Smooth muscle cell (in vitro differentiated cells): ENCODE results near the gene LHFPL3. TPM values are rescaled to one million over a fixed set of nuclear protein-coding genes. Genes with fewer than 3 reads are reported as not detected.

Experiments used
- DNase-seq: peaks from one replicate; lab custom pipeline; 2025; ENCODE audit not compliant: unreplicated experiment; lab: John Stamatoyannopoulos, UW
- H2AFZ ChIP-seq: fragments of 200-600 bp; sonication (generic); 2 replicates; pipeline ENCODE4 v1.6.0; 2016; ENCODE audit warnings: antibody characterized with exemption, low read depth, mild to moderate bottlenecking
- H3F3A ChIP-seq: fragments of 200-600 bp; sonication (generic); 2 replicates; pipeline ENCODE4 v1.6.0; 2017; ENCODE audit warnings: antibody characterized with exemption, low read depth
- H3K27ac ChIP-seq: fragments of 200-600 bp; sonication (generic); 2 replicates; pipeline ENCODE4 v1.5.1; 2016; ENCODE audit warnings: low read depth, mild to moderate bottlenecking
- H3K27me3 ChIP-seq: fragments of 200-600 bp; sonication (generic); 2 replicates; pipeline ENCODE4 v1.6.1; 2016; ENCODE audit warnings: low read depth, mild to moderate bottlenecking
- H3K36me3 ChIP-seq: fragments of 200-600 bp; sonication (generic); 2 replicates; pipeline ENCODE4 v1.5.1; 2016; ENCODE audit warnings: low read depth
- H3K4me1 ChIP-seq: fragments of 200-600 bp; sonication (generic); 2 replicates; pipeline ENCODE4 v1.5.1; 2016; ENCODE audit warnings: low read depth
- H3K4me2 ChIP-seq: fragments of 200-600 bp; sonication (generic); 2 replicates; pipeline ENCODE4 v1.6.0; 2016; ENCODE audit warnings: mild to moderate bottlenecking
- H3K4me3 ChIP-seq: fragments of 200-600 bp; sonication (generic); 2 replicates; pipeline ENCODE4 v1.5.1; 2016; ENCODE audit warnings: mild to moderate bottlenecking
- H3K79me2 ChIP-seq: fragments of 200-600 bp; sonication (generic); 2 replicates; pipeline ENCODE4 v1.6.0; 2016; ENCODE audit warnings: low read depth, mild to moderate bottlenecking
- H3K9ac ChIP-seq: fragments of 200-600 bp; sonication (generic); 2 replicates; pipeline ENCODE4 v1.6.0; 2016; ENCODE audit warnings: low read depth
- H3K9me3 ChIP-seq: fragments of 200-600 bp; sonication (generic); replicated peaks from 2 replicates; pipeline ENCODE4 v1.5.1; 2016; ENCODE audit warnings: low read depth
- H4K20me1 ChIP-seq: fragments of 200-600 bp; sonication (generic); 2 replicates; pipeline ENCODE4 v1.6.0; 2016; ENCODE audit warnings: low read depth
- CTCF ChIP-seq: fragments of 200-600 bp; sonication (generic); IDR thresholded peaks from 2 replicates; pipeline ENCODE4 v1.5.1; 2017; ENCODE audit warnings: borderline replicate concordance, mild to moderate bottlenecking, antibody characterized with exemption; ENCODE audit not compliant: insufficient read depth, poor library complexity, severe bottlenecking
- WGBS: methylation state at CpG from one replicate; pipeline ENCODE4 v1.1.7; 2016; ENCODE audit warnings: low lambda C conversion rate; 5-methylcytosine and 5-hydroxymethylcytosine counted together
- polyA plus RNA-seq: library from polyadenylated mRNA; unstranded; fragments of >200 nt; fragmentation: Nextera tagmentation; extraction: Ambion mirVana; gene quantifications from 2 replicates; pipeline ENCODE4 v1.2.1, GENCODE V29; 2016
- total RNA-seq: library from RNA; depleted of rRNA; stranded (reverse); fragments of >200 nt; gene quantifications from 2 replicates; pipeline ENCODE4 v1.2.3, GENCODE V29; 2014

Gene LHFPL3
- total and polyA plus RNA-seq, 2 experiments from 2014 or later = not detected

DNA sequence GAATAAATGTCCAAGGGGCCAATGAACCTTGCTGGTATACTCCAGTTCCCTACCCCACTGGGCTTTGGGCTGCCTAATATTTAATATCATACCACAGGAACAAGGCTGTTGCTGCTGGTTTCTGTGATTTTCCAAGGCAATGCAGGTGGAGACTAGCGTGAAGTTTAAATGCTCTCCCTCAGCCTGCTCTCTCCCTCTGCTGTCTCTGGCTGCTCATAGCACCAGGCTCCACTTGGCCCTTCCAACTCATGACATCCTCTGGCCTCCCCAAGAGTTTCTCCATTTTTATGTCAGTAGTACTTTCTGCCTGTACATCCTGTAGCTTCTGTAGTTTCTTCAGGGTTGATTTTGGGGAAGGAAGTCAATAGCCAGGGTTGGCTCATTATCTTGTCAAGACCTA lies 103.5 kb downstream of the LHFPL3 start:
- Histone ChIP-seq H3K27ac (no peak overlapping the region), H3K9me3 (no peaks in the 10 kb centered on the region), H3F3A (no peaks in the 10 kb centered on the region), H2AFZ (no peak overlapping the region), H3K27me3 (no peaks in the 10 kb centered on the region), H3K79me2 (no peaks in the 10 kb centered on the region), H3K4me3 (no peak overlapping the region), H4K20me1 (no peaks in the 10 kb centered on the region), H3K4me1 (no peaks in the 10 kb centered on the region), H3K36me3 (no peaks in the 10 kb centered on the region), H3K4me2 (no peak overlapping the region), H3K9ac (no peak overlapping the region)
- DNase-seq = no peak
- WGBS = 65% methylated on average over 1 of the region's 1 CpG
- no peak for TF ChIP-seq CTCF

DNA sequence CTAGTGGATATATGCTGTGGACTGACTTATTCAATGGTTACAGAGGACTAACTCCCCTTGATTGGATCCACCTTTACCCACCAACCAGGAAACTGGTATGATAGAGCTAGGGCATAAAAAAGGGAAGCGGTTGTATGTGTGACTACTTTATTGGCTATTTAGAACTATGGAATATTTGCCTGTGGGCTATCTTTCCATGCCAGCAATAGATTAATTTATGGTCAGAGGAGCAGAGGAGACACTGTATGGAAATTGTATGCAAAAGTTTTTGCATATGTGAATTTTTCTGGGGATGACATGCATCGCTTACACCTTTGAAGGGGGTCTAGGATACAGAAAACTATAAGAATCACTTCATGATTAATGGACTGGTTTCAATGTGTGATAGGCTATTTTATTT lies 105.7 kb downstream of the LHFPL3 start:
- Histone ChIP-seq H3K4me3 (no peak overlapping the region), H3K4me1 (no peaks in the 10 kb centered on the region), H3K4me2 (no peak overlapping the region), H3K27me3 (no peaks in the 10 kb centered on the region), H3K9me3 (no peaks in the 10 kb centered on the region), H2AFZ (no peak overlapping the region), H3K79me2 (no peaks in the 10 kb centered on the region), H3K27ac (no peak overlapping the region), H3K36me3 (no peaks in the 10 kb centered on the region), H3K9ac (no peak overlapping the region), H4K20me1 (no peaks in the 10 kb centered on the region), H3F3A (no peaks in the 10 kb centered on the region)
- no peak for DNase-seq
- WGBS = 97% methylated on average over 2 of the region's 2 CpGs
- no peak for TF ChIP-seq CTCF

GRCh38 chr7:104442481-104442880 lies 114.1 kb downstream of the LHFPL3 start:
- H3K79me2 ChIP-seq = no peaks in the 10 kb centered on the region
- H3K4me2 ChIP-seq = no peak overlapping the region
- H3K4me3 ChIP-seq = no peak overlapping the region
- no peaks in the 10 kb centered on the region for H3F3A ChIP-seq
- WGBS = 48% methylated on average over 1 of the region's 1 CpG
- DNase-seq = no peak
- H3K9ac ChIP-seq = no peak overlapping the region
- TF ChIP-seq CTCF = no peak
- no peaks in the 10 kb centered on the region for H3K36me3 ChIP-seq
- H3K4me1 ChIP-seq = no peaks in the 10 kb centered on the region
- no peaks in the 10 kb centered on the region for H3K27me3 ChIP-seq
- no peaks in the 10 kb centered on the region for H3K9me3 ChIP-seq
- no peak overlapping the region for H2AFZ ChIP-seq
- H4K20me1 ChIP-seq = no peaks in the 10 kb centered on the region
- H3K27ac ChIP-seq = no peak overlapping the region

DNA sequence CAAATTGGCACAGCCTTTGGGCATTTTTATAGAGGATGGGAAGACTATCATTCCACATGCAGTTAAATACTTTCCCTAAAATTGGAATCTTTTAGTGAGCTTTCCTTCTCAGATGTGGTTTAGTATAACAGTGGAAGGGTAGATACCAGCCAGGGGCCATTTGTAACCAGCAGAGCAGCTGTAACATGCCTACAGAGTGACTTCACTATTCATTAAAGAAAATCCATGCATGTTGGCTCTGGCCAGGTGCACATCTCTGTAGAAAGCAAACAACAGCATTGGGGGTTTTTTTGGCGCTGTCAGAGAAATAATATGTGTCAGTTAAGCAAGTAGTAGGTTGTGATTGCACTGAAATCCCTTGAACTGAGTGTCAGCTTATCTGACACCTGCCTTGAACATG lies 115.6 kb downstream of the LHFPL3 start:
- 50% methylated on average over 1 of the region's 1 CpG for WGBS
- Histone ChIP-seq H3K79me2 (no peaks in the 10 kb centered on the region), H3K27ac (no peak overlapping the region), H3K4me3 (no peak overlapping the region), H3K36me3 (no peaks in the 10 kb centered on the region), H4K20me1 (no peaks in the 10 kb centered on the region), H3K27me3 (no peaks in the 10 kb centered on the region), H3K4me1 (no peaks in the 10 kb centered on the region), H2AFZ (no peak overlapping the region), H3K9ac (no peak overlapping the region), H3K4me2 (no peak overlapping the region), H3K9me3 (no peaks in the 10 kb centered on the region), H3F3A (no peaks in the 10 kb centered on the region)
- no peak for TF ChIP-seq CTCF
- no peak for DNase-seq
